DND-41 (cell line): Measurements from ENCODE around the gene NPM1.
"Not testable (repeated sequence)": the region's sequence is repeated elsewhere in the genome, so short reads cannot be mapped to it uniquely, and the experiment has no call there.

Source experiments
- ATAC-seq: fragments of 200-7000 bp; cut with Tn5 transposase; 3 replicates; pipeline ENCODE4 v1.9.1; 2021; ENCODE audit warnings: low read depth; ENCODE audit not compliant: insufficient read depth
- DNase-seq: peaks from one replicate; pipeline ENCODE4 v3.0.0-alpha.2; 2020
- H2AFZ ChIP-seq: 2 replicates; pipeline ENCODE4 v1.6.0; 2012; ENCODE audit warnings: low read depth, low read length
- H3K27ac ChIP-seq: 2 replicates; pipeline ENCODE4 v1.5.1; 2012; ENCODE audit warnings: low read length, inconsistent platforms
- H3K27me3 ChIP-seq: fragments of 200-600 bp; sonication (generic); 2 replicates; pipeline ENCODE4 v1.6.0; 2012; ENCODE audit warnings: low read length, mild to moderate bottlenecking, inconsistent platforms; ENCODE audit not compliant: insufficient read depth, poor library complexity
- H3K36me3 ChIP-seq: 2 replicates; pipeline ENCODE4 v1.5.1; 2012; ENCODE audit warnings: low read length, inconsistent platforms; ENCODE audit not compliant: insufficient read depth
- H3K4me1 ChIP-seq: 2 replicates; pipeline ENCODE4 v1.5.1; 2012; ENCODE audit warnings: mild to moderate bottlenecking, low read length; ENCODE audit not compliant: insufficient read depth
- H3K4me2 ChIP-seq: 2 replicates; pipeline ENCODE4 v1.6.0; 2012; ENCODE audit warnings: mild to moderate bottlenecking, moderate library complexity, low read length, inconsistent platforms; ENCODE audit not compliant: insufficient read depth
- H3K4me3 ChIP-seq, 2 experiments: fragments of 200-600 bp in 1 of 2; shearing (Covaris generic) in 1 of 2; 2 replicates each; pipeline ENCODE4 v1.5.1; 2012 to 2016; ENCODE audit warnings: inconsistent platforms in 2 of 2, low read length in 2 of 2, mild to moderate bottlenecking in 2 of 2, low read depth in 1 of 2, moderate library complexity in 1 of 2
- H3K79me2 ChIP-seq: 2 replicates; pipeline ENCODE4 v1.6.0; 2012; ENCODE audit warnings: low read length, inconsistent platforms; ENCODE audit not compliant: insufficient read depth
- H3K9ac ChIP-seq: 2 replicates; pipeline ENCODE4 v1.6.0; 2012; ENCODE audit warnings: low read depth, mild to moderate bottlenecking, inconsistent platforms, low read length, moderate library complexity
- H3K9me3 ChIP-seq: 2 replicates; pipeline ENCODE4 v1.5.1; 2012; ENCODE audit warnings: low read length, moderate library complexity, mild to moderate bottlenecking, inconsistent platforms; ENCODE audit not compliant: insufficient read depth, severe bottlenecking
- H4K20me1 ChIP-seq: 2 replicates; pipeline ENCODE4 v1.6.0; 2012; ENCODE audit warnings: low read length; ENCODE audit not compliant: insufficient read depth
- EZH2 ChIP-seq: IDR thresholded peaks from 3 replicates; pipeline ENCODE4 v1.6.1; 2012; ENCODE audit warnings: borderline replicate concordance, low read depth, mild to moderate bottlenecking, moderate library complexity, low read length, inconsistent platforms; ENCODE audit not compliant: severe bottlenecking
- TF ChIP-seq, protein P1 (sequence below): IDR thresholded peaks from 2 replicates; pipeline ENCODE4 v1.5.1; 2012; ENCODE audit warnings: borderline replicate concordance, low read length, moderate library complexity, mild to moderate bottlenecking; ENCODE audit not compliant: poor library complexity, severe bottlenecking; ENCODE audit errors: extremely low read depth

NPM1 gene

DNA sequence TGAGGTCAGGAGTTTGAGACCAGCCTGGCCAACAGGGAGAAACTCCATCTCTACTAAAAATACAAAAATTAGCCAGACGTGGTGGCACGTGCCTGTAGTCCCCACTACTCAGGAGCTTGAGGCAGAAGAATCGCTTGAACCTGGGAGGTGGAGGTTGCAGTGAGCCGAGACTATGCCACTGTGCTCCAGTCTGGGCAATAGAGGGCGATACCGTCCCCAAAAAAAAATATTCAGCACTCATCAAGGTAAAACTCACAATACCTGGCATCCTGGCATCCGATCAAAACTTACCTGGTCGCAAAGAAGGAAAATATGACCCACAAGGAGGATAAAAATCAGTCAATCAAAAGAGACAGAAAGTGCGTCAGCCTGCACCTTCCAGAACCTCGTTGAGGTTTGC, 16.8 kb upstream of the NPM1 start:
- H2AFZ ChIP-seq, ATAC-seq, H3K4me1 ChIP-seq, H3K79me2 ChIP-seq, H3K4me3 ChIP-seq, H3K27me3 ChIP-seq, H4K20me1 ChIP-seq, DNase-seq, H3K9ac ChIP-seq, H3K4me2 ChIP-seq, H3K27ac ChIP-seq, H3K36me3 ChIP-seq, H3K9me3 ChIP-seq: not testable (repeated sequence)
- TF ChIP-seq, protein P1, sequence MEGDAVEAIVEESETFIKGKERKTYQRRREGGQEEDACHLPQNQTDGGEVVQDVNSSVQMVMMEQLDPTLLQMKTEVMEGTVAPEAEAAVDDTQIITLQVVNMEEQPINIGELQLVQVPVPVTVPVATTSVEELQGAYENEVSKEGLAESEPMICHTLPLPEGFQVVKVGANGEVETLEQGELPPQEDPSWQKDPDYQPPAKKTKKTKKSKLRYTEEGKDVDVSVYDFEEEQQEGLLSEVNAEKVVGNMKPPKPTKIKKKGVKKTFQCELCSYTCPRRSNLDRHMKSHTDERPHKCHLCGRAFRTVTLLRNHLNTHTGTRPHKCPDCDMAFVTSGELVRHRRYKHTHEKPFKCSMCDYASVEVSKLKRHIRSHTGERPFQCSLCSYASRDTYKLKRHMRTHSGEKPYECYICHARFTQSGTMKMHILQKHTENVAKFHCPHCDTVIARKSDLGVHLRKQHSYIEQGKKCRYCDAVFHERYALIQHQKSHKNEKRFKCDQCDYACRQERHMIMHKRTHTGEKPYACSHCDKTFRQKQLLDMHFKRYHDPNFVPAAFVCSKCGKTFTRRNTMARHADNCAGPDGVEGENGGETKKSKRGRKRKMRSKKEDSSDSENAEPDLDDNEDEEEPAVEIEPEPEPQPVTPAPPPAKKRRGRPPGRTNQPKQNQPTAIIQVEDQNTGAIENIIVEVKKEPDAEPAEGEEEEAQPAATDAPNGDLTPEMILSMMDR = peak; percentile 45

DNA sequence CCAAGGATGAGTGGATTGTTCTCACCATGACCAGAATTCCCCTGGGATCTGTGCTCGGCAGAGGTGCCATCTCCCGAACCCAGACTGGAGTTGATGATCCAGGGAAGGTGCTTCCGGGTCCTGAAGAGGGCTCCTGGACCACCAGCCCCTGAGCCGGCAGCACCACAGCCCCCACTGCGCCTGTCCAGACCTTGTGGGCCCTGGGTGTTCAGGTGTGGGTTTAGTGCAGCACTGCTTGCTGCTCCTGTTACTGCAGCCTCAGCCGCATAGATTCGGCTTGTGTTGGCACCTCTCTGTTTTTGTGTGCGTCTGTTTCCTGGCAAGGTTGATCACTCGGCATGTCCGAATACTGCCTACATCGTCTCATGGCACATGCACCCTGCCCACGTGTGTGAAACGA, 16.3 kb upstream of the NPM1 start:
- Histone ChIP-seq H3K27me3 (no peaks in the 10 kb centered on the region), H3K4me3 (no peak overlapping the region), H3K9me3 (no peaks in the 10 kb centered on the region), H3K36me3 (no peaks in the 10 kb centered on the region), H3K4me2 (no peak overlapping the region), H3K79me2 (no peaks in the 10 kb centered on the region), H3K9ac (no peak overlapping the region), H3K27ac (no peak overlapping the region), H2AFZ (no peak overlapping the region), H4K20me1 (no peaks in the 10 kb centered on the region), H3K4me1 (no peaks in the 10 kb centered on the region)
- TF ChIP-seq, protein P1 = no peak
- TF ChIP-seq EZH2 = no peak
- no peak for ATAC-seq
- no peak for DNase-seq

DNA sequence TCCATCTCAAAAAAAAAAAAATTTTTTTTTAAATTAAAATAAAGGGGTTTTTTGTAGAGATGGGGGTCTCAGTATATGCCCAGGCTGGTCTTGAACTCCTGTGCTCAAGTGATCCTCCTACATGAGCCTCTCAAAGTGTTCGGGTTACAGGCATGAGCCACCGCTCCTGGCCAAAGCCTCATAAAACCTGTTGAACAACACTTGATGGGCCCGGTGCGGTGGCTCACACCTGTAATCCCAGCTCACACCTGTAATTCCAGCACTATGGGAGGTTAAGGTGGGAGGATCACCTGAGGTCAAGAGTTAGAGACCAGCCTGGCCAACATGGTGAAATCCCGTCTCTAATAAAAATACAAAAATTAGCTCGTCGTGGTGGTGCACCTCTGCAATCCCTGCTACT, 7.7 kb upstream of the NPM1 start:
- no peaks in the 10 kb centered on the region for H3K79me2 ChIP-seq
- TF ChIP-seq EZH2 = no peak
- TF ChIP-seq, protein P1 = no peak
- no peak overlapping the region for H3K27ac ChIP-seq
- ATAC-seq (no peak), DNase-seq (no peak)
- H2AFZ ChIP-seq = no peak overlapping the region
- no peaks in the 10 kb centered on the region for H3K4me1 ChIP-seq
- H3K9ac ChIP-seq = no peak overlapping the region
- no peaks in the 10 kb centered on the region for H3K36me3 ChIP-seq
- H3K27me3 ChIP-seq = no peaks in the 10 kb centered on the region
- no peak overlapping the region for H3K4me3 ChIP-seq
- no peaks in the 10 kb centered on the region for H4K20me1 ChIP-seq
- no peak overlapping the region for H3K4me2 ChIP-seq
- H3K9me3 ChIP-seq = no peaks in the 10 kb centered on the region

DNA sequence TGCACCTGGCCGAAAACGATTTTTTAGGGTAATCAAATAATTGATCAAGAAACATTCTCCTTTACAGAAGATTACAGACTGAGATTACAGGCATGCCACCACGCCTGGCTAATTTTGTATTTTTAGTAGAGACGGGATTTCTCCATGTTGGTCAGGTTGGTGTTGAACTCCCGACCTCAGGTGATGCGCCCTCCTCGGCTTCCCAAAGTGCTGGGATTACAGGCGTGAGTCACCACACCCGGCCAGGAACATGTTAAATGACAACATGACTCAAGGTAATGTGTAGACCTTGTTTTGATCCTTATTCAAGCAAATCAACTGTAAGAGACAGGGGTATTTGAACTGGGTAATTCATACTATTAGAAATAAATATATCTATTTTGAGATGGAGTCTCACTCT, 3.2 kb upstream of the NPM1 start:
- Histone ChIP-seq H4K20me1 (peaks cover 16% of the 10 kb centered on the region), H3K79me2 (peaks cover 30% of the 10 kb centered on the region), H3K4me1 (peaks cover 18% of the 10 kb centered on the region), H3K36me3 (peaks cover 15% of the 10 kb centered on the region)
- not testable (repeated sequence) for H3K4me3 ChIP-seq, H3K9me3 ChIP-seq, H2AFZ ChIP-seq, ATAC-seq, H3K27me3 ChIP-seq, H3K4me2 ChIP-seq, H3K27ac ChIP-seq, H3K9ac ChIP-seq, DNase-seq

DNA sequence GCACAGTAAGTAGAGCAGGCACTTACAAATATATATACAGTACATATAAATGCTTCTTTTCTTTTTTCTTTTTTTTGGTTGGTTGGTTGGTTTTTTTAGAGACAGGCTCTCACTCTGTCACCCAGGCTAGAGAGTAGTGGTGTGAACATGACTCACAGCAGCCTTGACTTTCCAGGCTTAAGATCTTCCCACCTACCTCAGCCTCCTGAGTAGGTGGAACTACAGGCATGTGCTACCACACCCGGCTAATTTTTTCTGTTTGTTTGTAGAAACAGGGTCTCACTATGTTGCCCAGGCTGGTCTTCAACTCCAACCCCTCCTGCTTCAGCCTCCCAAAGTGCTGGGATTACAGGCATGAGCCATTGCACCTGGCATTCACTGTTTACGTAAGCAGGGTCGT, 2.6 kb upstream of the NPM1 start:
- not testable (repeated sequence) for DNase-seq, H3K27me3 ChIP-seq, H3K9me3 ChIP-seq, H3K4me3 ChIP-seq, H2AFZ ChIP-seq, H3K27ac ChIP-seq, H3K4me2 ChIP-seq, ATAC-seq, H3K9ac ChIP-seq
- H3K79me2 ChIP-seq = peaks cover 36% of the 10 kb centered on the region
- peaks cover 21% of the 10 kb centered on the region for H3K36me3 ChIP-seq
- peaks cover 24% of the 10 kb centered on the region for H3K4me1 ChIP-seq
- H4K20me1 ChIP-seq = peaks cover 22% of the 10 kb centered on the region
